ENCODE data around the gene ALDOB. TPM values are rescaled to one million over a fixed set of nuclear protein-coding genes. Genes with fewer than 3 reads are reported as not detected.

ALDOB gene
- polyA plus RNA-seq, 2 donors: 0.08 to 0.12 TPM

GRCh38 chr9:101448680-101449070, 13.1 kb upstream of the ALDOB start:
- Histone ChIP-seq H3K27ac (ENCODE audit: low read depth in 2 of 2, low read length in 1 of 2) (no peak overlapping the region), H3K27me3 (ENCODE audit: control insufficient read depth in 1 of 2, insufficient read depth in 2 of 2, low read length in 2 of 2) (no peaks in the 10 kb centered on the region), H3K36me3 (ENCODE audit: control insufficient read depth in 2 of 2, insufficient read depth in 2 of 2, low read length in 1 of 2) (no peaks in the 10 kb centered on the region), H3K4me3 (ENCODE audit: low read depth in 1 of 2, low read length in 2 of 2) (no peak overlapping the region), H3K4me1 (ENCODE audit: control insufficient read depth in 2 of 2, insufficient read depth in 2 of 2, low read length in 1 of 2) (no peaks in the 10 kb centered on the region), H3K9me3 (ENCODE audit: control insufficient read depth in 2 of 2, insufficient read depth in 1 of 2, low read depth in 1 of 2, low read length in 1 of 2) (no peaks in the 10 kb centered on the region)
- WGBS, 2 donors: 45 to 54% methylated on average over 4 of the region's 4 CpGs

- no peaks in the 10 kb centered on the region for H3K9me3 ChIP-seq (ENCODE audit: control insufficient read depth in 2 of 2, insufficient read depth in 1 of 2, low read depth in 1 of 2, low read length in 1 of 2)
- H3K4me3 ChIP-seq (ENCODE audit: low read depth in 1 of 2, low read length in 2 of 2): no peak overlapping the region
- no peaks in the 10 kb centered on the region for H3K4me1 ChIP-seq (ENCODE audit: control insufficient read depth in 2 of 2, insufficient read depth in 2 of 2, low read length in 1 of 2)
- H3K27me3 ChIP-seq (ENCODE audit: control insufficient read depth in 1 of 2, insufficient read depth in 2 of 2, low read length in 2 of 2): no peaks in the 10 kb centered on the region
- H3K27ac ChIP-seq (ENCODE audit: low read depth in 2 of 2, low read length in 1 of 2): no peak overlapping the region
- H3K36me3 ChIP-seq (ENCODE audit: control insufficient read depth in 2 of 2, insufficient read depth in 2 of 2, low read length in 1 of 2): no peaks in the 10 kb centered on the region
Measured at GRCh38 chr9:101446732-101447131, 11.2 kb upstream of the ALDOB start.

- H3K27ac ChIP-seq (ENCODE audit: low read depth in 2 of 2, low read length in 1 of 2): no peak overlapping the region
- H3K27me3 ChIP-seq (ENCODE audit: control insufficient read depth in 1 of 2, insufficient read depth in 2 of 2, low read length in 2 of 2): no peaks in the 10 kb centered on the region
- peak overlapping the region in 1 of 2 donors; percentile 11 for H3K4me3 ChIP-seq (ENCODE audit: low read depth in 1 of 2, low read length in 2 of 2)
- no peaks in the 10 kb centered on the region for H3K4me1 ChIP-seq (ENCODE audit: control insufficient read depth in 2 of 2, insufficient read depth in 2 of 2, low read length in 1 of 2)
- no peaks in the 10 kb centered on the region for H3K36me3 ChIP-seq (ENCODE audit: control insufficient read depth in 2 of 2, insufficient read depth in 2 of 2, low read length in 1 of 2)
- H3K9me3 ChIP-seq (ENCODE audit: control insufficient read depth in 2 of 2, insufficient read depth in 1 of 2, low read depth in 1 of 2, low read length in 1 of 2): no peaks in the 10 kb centered on the region
- WGBS, 2 donors: 45 to 52% methylated on average over 5 of the region's 5 CpGs
Measured at GRCh38 chr9:101445353-101446029, 9.9 kb upstream of the ALDOB start.

GRCh38 chr9:101443364-101443771, 7.8 kb upstream of the ALDOB start:
- Histone ChIP-seq H3K36me3 (ENCODE audit: control insufficient read depth in 2 of 2, insufficient read depth in 2 of 2, low read length in 1 of 2) (no peaks in the 10 kb centered on the region), H3K27me3 (ENCODE audit: control insufficient read depth in 1 of 2, insufficient read depth in 2 of 2, low read length in 2 of 2) (no peaks in the 10 kb centered on the region), H3K27ac (ENCODE audit: low read depth in 2 of 2, low read length in 1 of 2) (no peak overlapping the region), H3K4me3 (ENCODE audit: low read depth in 1 of 2, low read length in 2 of 2) (no peak overlapping the region), H3K4me1 (ENCODE audit: control insufficient read depth in 2 of 2, insufficient read depth in 2 of 2, low read length in 1 of 2) (no peaks in the 10 kb centered on the region), H3K9me3 (ENCODE audit: control insufficient read depth in 2 of 2, insufficient read depth in 1 of 2, low read depth in 1 of 2, low read length in 1 of 2) (no peaks in the 10 kb centered on the region)
- WGBS, 2 donors: 63 to 68% methylated on average over 9 of the region's 9 CpGs

GRCh38 chr9:101442736-101443135, 7.2 kb upstream of the ALDOB start:
- no peak overlapping the region for H3K27ac ChIP-seq (ENCODE audit: low read depth in 2 of 2, low read length in 1 of 2)

GRCh38 chr9:101442318-101442717, 6.7 kb upstream of the ALDOB start:
- Histone ChIP-seq H3K27ac (ENCODE audit: low read depth in 2 of 2, low read length in 1 of 2) (no peak overlapping the region), H3K4me1 (ENCODE audit: control insufficient read depth in 2 of 2, insufficient read depth in 2 of 2, low read length in 1 of 2) (no peaks in the 10 kb centered on the region), H3K27me3 (ENCODE audit: control insufficient read depth in 1 of 2, insufficient read depth in 2 of 2, low read length in 2 of 2) (no peaks in the 10 kb centered on the region), H3K4me3 (ENCODE audit: low read depth in 1 of 2, low read length in 2 of 2) (no peak overlapping the region), H3K36me3 (ENCODE audit: control insufficient read depth in 2 of 2, insufficient read depth in 2 of 2, low read length in 1 of 2) (no peaks in the 10 kb centered on the region), H3K9me3 (ENCODE audit: control insufficient read depth in 2 of 2, insufficient read depth in 1 of 2, low read depth in 1 of 2, low read length in 1 of 2) (no peaks in the 10 kb centered on the region)
- 69 to 90% methylated on average over 3 of the region's 3 CpGs for WGBS, 2 donors

More at GRCh38 chr9:101442736-101443135, 7.2 kb upstream of the ALDOB start:
- H3K9me3 ChIP-seq (ENCODE audit: control insufficient read depth in 2 of 2, insufficient read depth in 1 of 2, low read depth in 1 of 2, low read length in 1 of 2): no peaks in the 10 kb centered on the region
- no peaks in the 10 kb centered on the region for H3K4me1 ChIP-seq (ENCODE audit: control insufficient read depth in 2 of 2, insufficient read depth in 2 of 2, low read length in 1 of 2)
- 70 to 75% methylated on average over 3 of the region's 3 CpGs for WGBS, 2 donors
- H3K27me3 ChIP-seq (ENCODE audit: control insufficient read depth in 1 of 2, insufficient read depth in 2 of 2, low read length in 2 of 2): no peaks in the 10 kb centered on the region
- no peak overlapping the region for H3K4me3 ChIP-seq (ENCODE audit: low read depth in 1 of 2, low read length in 2 of 2)
- no peaks in the 10 kb centered on the region for H3K36me3 ChIP-seq (ENCODE audit: control insufficient read depth in 2 of 2, insufficient read depth in 2 of 2, low read length in 1 of 2)

GRCh38 chr9:101440714-101441230, 5.2 kb upstream of the ALDOB start:
- Histone ChIP-seq H3K36me3 (ENCODE audit: control insufficient read depth in 2 of 2, insufficient read depth in 2 of 2, low read length in 1 of 2) (no peaks in the 10 kb centered on the region), H3K27ac (ENCODE audit: low read depth in 2 of 2, low read length in 1 of 2) (no peak overlapping the region), H3K4me3 (ENCODE audit: low read depth in 1 of 2, low read length in 2 of 2) (no peak overlapping the region), H3K4me1 (ENCODE audit: control insufficient read depth in 2 of 2, insufficient read depth in 2 of 2, low read length in 1 of 2) (no peaks in the 10 kb centered on the region), H3K27me3 (ENCODE audit: control insufficient read depth in 1 of 2, insufficient read depth in 2 of 2, low read length in 2 of 2) (no peaks in the 10 kb centered on the region), H3K9me3 (ENCODE audit: control insufficient read depth in 2 of 2, insufficient read depth in 1 of 2, low read depth in 1 of 2, low read length in 1 of 2) (no peaks in the 10 kb centered on the region)
- WGBS, 2 donors: 61 to 67% methylated on average over 3 of the region's 3 CpGs

GRCh38 chr9:101438523-101438922, 2.9 kb upstream of the ALDOB start:
- Histone ChIP-seq H3K27ac (ENCODE audit: low read depth in 2 of 2, low read length in 1 of 2) (no peak overlapping the region), H3K9me3 (ENCODE audit: control insufficient read depth in 2 of 2, insufficient read depth in 1 of 2, low read depth in 1 of 2, low read length in 1 of 2) (no peaks in the 10 kb centered on the region), H3K4me3 (ENCODE audit: low read depth in 1 of 2, low read length in 2 of 2) (no peak overlapping the region), H3K4me1 (ENCODE audit: control insufficient read depth in 2 of 2, insufficient read depth in 2 of 2, low read length in 1 of 2) (no peaks in the 10 kb centered on the region), H3K36me3 (ENCODE audit: control insufficient read depth in 2 of 2, insufficient read depth in 2 of 2, low read length in 1 of 2) (no peaks in the 10 kb centered on the region), H3K27me3 (ENCODE audit: control insufficient read depth in 1 of 2, insufficient read depth in 2 of 2, low read length in 2 of 2) (no peaks in the 10 kb centered on the region)
- 70 to 79% methylated on average over 3 of the region's 3 CpGs for WGBS, 2 donors

- Histone ChIP-seq H3K36me3 (ENCODE audit: control insufficient read depth in 2 of 2, insufficient read depth in 2 of 2, low read length in 1 of 2) (no peaks in the 10 kb centered on the region), H3K27ac (ENCODE audit: low read depth in 2 of 2, low read length in 1 of 2) (no peak overlapping the region), H3K4me1 (ENCODE audit: control insufficient read depth in 2 of 2, insufficient read depth in 2 of 2, low read length in 1 of 2) (no peaks in the 10 kb centered on the region), H3K4me3 (ENCODE audit: low read depth in 1 of 2, low read length in 2 of 2) (no peak overlapping the region), H3K27me3 (ENCODE audit: control insufficient read depth in 1 of 2, insufficient read depth in 2 of 2, low read length in 2 of 2) (no peaks in the 10 kb centered on the region), H3K9me3 (ENCODE audit: control insufficient read depth in 2 of 2, insufficient read depth in 1 of 2, low read depth in 1 of 2, low read length in 1 of 2) (no peaks in the 10 kb centered on the region)
- WGBS, 2 donors: 46 to 62% methylated on average over 2 of the region's 2 CpGs
Measured at GRCh38 chr9:101437806-101438232, 2.2 kb upstream of the ALDOB start.

- H3K4me1 ChIP-seq (ENCODE audit: control insufficient read depth in 2 of 2, insufficient read depth in 2 of 2, low read length in 1 of 2): no peaks in the 10 kb centered on the region
- no peaks in the 10 kb centered on the region for H3K9me3 ChIP-seq (ENCODE audit: control insufficient read depth in 2 of 2, insufficient read depth in 1 of 2, low read depth in 1 of 2, low read length in 1 of 2)
- no peaks in the 10 kb centered on the region for H3K27me3 ChIP-seq (ENCODE audit: control insufficient read depth in 1 of 2, insufficient read depth in 2 of 2, low read length in 2 of 2)
- no peak overlapping the region for H3K4me3 ChIP-seq (ENCODE audit: low read depth in 1 of 2, low read length in 2 of 2)
- H3K27ac ChIP-seq (ENCODE audit: low read depth in 2 of 2, low read length in 1 of 2): no peak overlapping the region
- H3K36me3 ChIP-seq (ENCODE audit: control insufficient read depth in 2 of 2, insufficient read depth in 2 of 2, low read length in 1 of 2): no peaks in the 10 kb centered on the region
- 63 to 69% methylated on average over 3 of the region's 3 CpGs for WGBS, 2 donors
Measured at GRCh38 chr9:101434998-101435397, 576 bp downstream of the ALDOB start.
